NT2/D1 (cell line): ENCODE data around the gene TRABD2B.

Experiments
- DNase-seq: peaks from one replicate; pipeline ENCODE4 v3.0.0-alpha.2; 2011; ENCODE audit warnings: low read depth, low spot score
- H3K27me3 ChIP-seq: 2 replicates; pipeline ENCODE4 v1.6.0; 2011; ENCODE audit warnings: mild to moderate bottlenecking; ENCODE audit not compliant: insufficient read length, insufficient read depth
- H3K36me3 ChIP-seq: 2 replicates; pipeline ENCODE4 v1.6.1; 2011; ENCODE audit warnings: mild to moderate bottlenecking, low read length, mixed read lengths; ENCODE audit not compliant: insufficient read depth, insufficient read length
- H3K4me1 ChIP-seq: 2 replicates; pipeline ENCODE4 v1.5.1; 2011; ENCODE audit not compliant: insufficient read depth, insufficient read length
- H3K4me3 ChIP-seq: 2 replicates; pipeline ENCODE4 v1.5.1; 2011; ENCODE audit warnings: low read depth; ENCODE audit not compliant: insufficient read length
- H3K9ac ChIP-seq: 2 replicates; pipeline ENCODE4 v1.6.0; 2011; ENCODE audit warnings: low read depth; ENCODE audit not compliant: insufficient read length
- H3K9me3 ChIP-seq: 2 replicates; pipeline ENCODE4 v1.5.1; 2011; ENCODE audit warnings: mild to moderate bottlenecking, low read length; ENCODE audit not compliant: insufficient read depth
- SUZ12 ChIP-seq: IDR thresholded peaks from 2 replicates; pipeline ENCODE4 v1.6.1; 2011; ENCODE audit not compliant: insufficient read length, insufficient read depth; ENCODE audit errors: extremely low read depth
- YY1 ChIP-seq: IDR thresholded peaks from 2 replicates; pipeline ENCODE4 v1.6.1; 2011; ENCODE audit not compliant: insufficient read length, insufficient read depth
- ZNF274 ChIP-seq: IDR thresholded peaks from 2 replicates; pipeline ENCODE4 v1.6.1; 2011; ENCODE audit warnings: mild to moderate bottlenecking, low read depth, low read length

TRABD2B gene

GRCh38 chr1:48021792-48022191, 24.6 kb upstream of the TRABD2B start:
- H3K4me1 ChIP-seq, result peaks cover 6% of the 10 kb centered on the region
- H3K36me3 ChIP-seq, result no peaks in the 10 kb centered on the region
- TF ChIP-seq YY1 (no peak), ZNF274 (no peak), SUZ12 (no peak)
- no peak for DNase-seq
- H3K9me3 ChIP-seq, result no peaks in the 10 kb centered on the region
- H3K27me3 ChIP-seq, result peaks cover 7% of the 10 kb centered on the region
- no peak overlapping the region for H3K4me3 ChIP-seq
- H3K9ac ChIP-seq, result no peak overlapping the region

- Histone ChIP-seq H3K4me1 (peaks cover 3% of the 10 kb centered on the region), H3K27me3 (peaks cover 10% of the 10 kb centered on the region), H3K9ac (no peak overlapping the region), H3K9me3 (no peaks in the 10 kb centered on the region), H3K36me3 (no peaks in the 10 kb centered on the region), H3K4me3 (no peak overlapping the region)
- no peak for TF ChIP-seq YY1
- TF ChIP-seq SUZ12, result no peak
- TF ChIP-seq ZNF274, result no peak
- DNase-seq, result no peak
These were observed 22.6 kb upstream of the TRABD2B start for GRCh38 chr1:48019714-48020315.

DNA sequence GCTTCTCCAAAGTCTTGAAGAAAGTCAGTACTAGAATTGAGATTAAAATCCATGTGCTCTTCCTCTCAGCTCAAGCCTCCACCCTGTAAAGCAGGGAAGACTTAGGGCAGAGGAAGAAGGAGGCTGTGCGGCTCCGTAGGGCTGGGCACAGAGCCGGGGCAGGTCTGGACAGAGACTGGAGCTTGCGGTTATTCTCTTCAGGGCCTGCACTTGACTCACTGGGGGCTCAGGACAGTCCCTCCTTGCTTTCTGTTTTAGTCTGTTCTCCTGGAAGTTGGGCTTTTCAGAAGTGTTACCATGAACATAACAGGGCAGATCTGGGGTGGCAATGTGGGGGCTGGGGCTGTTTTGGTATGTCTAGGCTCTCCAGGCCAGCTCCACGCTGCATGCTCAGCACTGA, 21.6 kb upstream of the TRABD2B start:
- no peaks in the 10 kb centered on the region for H3K4me1 ChIP-seq
- no peak for DNase-seq
- no peak overlapping the region for H3K9ac ChIP-seq
- TF ChIP-seq SUZ12 (no peak), YY1 (no peak), ZNF274 (no peak)
- no peak overlapping the region for H3K4me3 ChIP-seq
- no peaks in the 10 kb centered on the region for H3K36me3 ChIP-seq
- no peaks in the 10 kb centered on the region for H3K9me3 ChIP-seq
- H3K27me3 ChIP-seq, result peaks cover 10% of the 10 kb centered on the region

DNA sequence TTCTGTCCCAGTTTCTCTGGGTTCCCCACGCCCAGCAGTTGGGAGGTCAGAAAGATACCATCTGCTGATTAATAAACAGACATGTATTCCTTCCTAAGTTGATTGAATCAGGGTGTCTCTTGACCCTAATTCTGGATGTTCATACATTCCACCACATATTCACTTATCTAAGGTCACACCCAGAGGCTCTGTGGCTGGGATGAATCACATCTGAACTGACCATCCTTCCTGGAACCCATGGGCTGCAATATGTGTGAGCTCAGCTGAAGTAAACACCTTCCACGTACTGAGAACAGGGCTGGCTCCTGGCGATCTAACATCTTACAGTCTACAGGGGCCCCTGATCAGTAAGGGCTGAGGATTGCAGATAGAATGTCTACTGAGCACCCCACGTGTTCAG, 20.5 kb upstream of the TRABD2B start:
- Histone ChIP-seq H3K4me3 (no peak overlapping the region), H3K27me3 (peaks cover 10% of the 10 kb centered on the region), H3K9me3 (no peaks in the 10 kb centered on the region), H3K36me3 (no peaks in the 10 kb centered on the region), H3K9ac (no peak overlapping the region), H3K4me1 (no peaks in the 10 kb centered on the region)
- no peak for TF ChIP-seq SUZ12
- DNase-seq, result no peak

DNA sequence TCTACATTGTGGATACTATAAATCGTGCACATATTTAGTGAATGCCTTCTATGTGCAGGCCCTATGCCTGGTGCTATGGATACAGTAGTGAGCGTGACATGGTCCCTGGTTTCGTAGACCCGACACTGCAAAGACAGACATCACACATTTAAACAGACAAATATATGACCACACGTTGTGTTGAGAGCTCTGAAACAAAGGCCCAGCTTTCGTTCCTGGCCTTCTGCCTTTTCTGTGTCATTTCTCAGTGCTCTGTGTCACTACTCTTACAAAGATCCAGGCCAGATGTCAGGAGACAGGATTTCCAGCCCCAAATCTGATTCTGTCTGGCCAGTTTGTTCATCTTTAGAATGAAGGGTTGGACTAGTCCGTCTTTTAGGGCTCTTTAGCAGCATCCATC, 19.3 kb upstream of the TRABD2B start:
- H3K4me3 ChIP-seq, result no peak overlapping the region
- H3K4me1 ChIP-seq, result no peaks in the 10 kb centered on the region
- no peak for TF ChIP-seq SUZ12
- H3K9ac ChIP-seq, result no peak overlapping the region
- no peaks in the 10 kb centered on the region for H3K36me3 ChIP-seq
- no peak for DNase-seq
- peaks cover 10% of the 10 kb centered on the region for H3K27me3 ChIP-seq
- no peaks in the 10 kb centered on the region for H3K9me3 ChIP-seq

GRCh38 chr1:48013270-48013669, 16.1 kb upstream of the TRABD2B start:
- H3K9me3 ChIP-seq, result no peaks in the 10 kb centered on the region
- no peaks in the 10 kb centered on the region for H3K36me3 ChIP-seq
- DNase-seq, result no peak
- no peak overlapping the region for H3K9ac ChIP-seq
- H3K4me3 ChIP-seq, result no peak overlapping the region
- TF ChIP-seq YY1 (no peak), ZNF274 (no peak), SUZ12 (no peak)
- H3K4me1 ChIP-seq, result no peaks in the 10 kb centered on the region
- peaks cover 10% of the 10 kb centered on the region for H3K27me3 ChIP-seq

- Histone ChIP-seq H3K27me3 (no peaks in the 10 kb centered on the region), H3K9ac (no peak overlapping the region), H3K4me1 (peaks cover 15% of the 10 kb centered on the region), H3K4me3 (no peak overlapping the region), H3K36me3 (no peaks in the 10 kb centered on the region), H3K9me3 (no peaks in the 10 kb centered on the region)
- no peak for DNase-seq
- TF ChIP-seq YY1, result no peak
- TF ChIP-seq ZNF274, result no peak
- no peak for TF ChIP-seq SUZ12
These were observed 9.9 kb upstream of the TRABD2B start for GRCh38 chr1:48007047-48007446.

DNA sequence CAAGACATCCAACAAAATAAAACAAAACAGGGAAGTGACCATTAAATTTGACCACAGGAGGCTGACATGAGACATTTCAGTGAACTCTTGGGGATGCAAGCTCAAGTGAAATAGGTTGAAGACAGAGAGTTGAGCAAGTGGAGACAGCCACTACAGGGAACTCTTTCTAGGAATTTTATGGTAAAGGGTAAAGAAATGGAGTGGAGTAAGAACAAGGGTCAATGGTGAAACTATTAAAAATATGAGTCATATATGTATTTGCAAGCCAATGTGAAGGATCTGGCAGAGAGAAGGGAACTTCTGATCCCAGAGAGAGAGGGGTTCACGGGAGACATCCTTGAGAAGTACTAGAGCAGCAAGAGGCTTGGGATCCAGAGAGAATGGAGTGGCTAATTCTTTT, 9.1 kb upstream of the TRABD2B start:
- H3K9ac ChIP-seq, result no peak overlapping the region
- no peaks in the 10 kb centered on the region for H3K27me3 ChIP-seq
- H3K9me3 ChIP-seq, result no peaks in the 10 kb centered on the region
- no peak for DNase-seq
- H3K36me3 ChIP-seq, result no peaks in the 10 kb centered on the region
- H3K4me1 ChIP-seq, result peaks cover 19% of the 10 kb centered on the region
- no peak overlapping the region for H3K4me3 ChIP-seq
- no peak for TF ChIP-seq YY1
- TF ChIP-seq SUZ12, result no peak
- TF ChIP-seq ZNF274, result no peak
